Testis (tissue), 2 donors: ENCODE measurements around the gene NKAP.

ENCODE experiments used
- POLR2A ChIP-seq: fragments of 450-650 bp; IDR thresholded peaks from one replicate; pipeline ENCODE4 v1.6.1; 2017; ENCODE audit warnings: antibody characterized with exemption, mild to moderate bottlenecking, moderate library complexity
- TF ChIP-seq, protein P1 (sequence below), 3 experiments: fragments of 450-650 bp in 2 of 3; fragments of 200-600 bp in 1 of 3; sonication (generic) in 1 of 3; IDR thresholded peaks; one replicate each; pipeline ENCODE4 v1.5.1; 2016 to 2019; ENCODE audit warnings: antibody characterized with exemption in 3 of 3, mild to moderate bottlenecking in 2 of 3, moderate library complexity in 1 of 3

DNA sequence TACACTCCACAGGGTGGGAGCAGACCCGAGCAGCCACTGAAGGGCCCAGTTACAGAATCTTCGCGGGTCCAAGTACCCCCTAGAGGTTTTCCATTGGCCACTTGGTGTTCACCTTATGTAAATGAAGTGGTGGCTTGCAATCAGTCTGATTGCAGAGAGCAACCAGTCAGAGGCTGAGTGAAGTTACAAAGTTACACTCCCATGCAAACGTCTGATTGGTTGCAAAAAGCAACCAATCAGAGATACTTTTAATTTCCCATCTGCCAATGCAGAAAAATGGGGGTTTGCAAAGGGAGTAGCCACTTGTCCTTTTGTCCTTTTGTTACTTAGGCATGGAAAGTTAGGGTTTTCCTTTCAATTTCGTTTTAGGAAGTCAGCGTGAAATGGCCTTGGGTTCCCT, 27.0 kb upstream of the NKAP start:
- TF ChIP-seq, protein P1, sequence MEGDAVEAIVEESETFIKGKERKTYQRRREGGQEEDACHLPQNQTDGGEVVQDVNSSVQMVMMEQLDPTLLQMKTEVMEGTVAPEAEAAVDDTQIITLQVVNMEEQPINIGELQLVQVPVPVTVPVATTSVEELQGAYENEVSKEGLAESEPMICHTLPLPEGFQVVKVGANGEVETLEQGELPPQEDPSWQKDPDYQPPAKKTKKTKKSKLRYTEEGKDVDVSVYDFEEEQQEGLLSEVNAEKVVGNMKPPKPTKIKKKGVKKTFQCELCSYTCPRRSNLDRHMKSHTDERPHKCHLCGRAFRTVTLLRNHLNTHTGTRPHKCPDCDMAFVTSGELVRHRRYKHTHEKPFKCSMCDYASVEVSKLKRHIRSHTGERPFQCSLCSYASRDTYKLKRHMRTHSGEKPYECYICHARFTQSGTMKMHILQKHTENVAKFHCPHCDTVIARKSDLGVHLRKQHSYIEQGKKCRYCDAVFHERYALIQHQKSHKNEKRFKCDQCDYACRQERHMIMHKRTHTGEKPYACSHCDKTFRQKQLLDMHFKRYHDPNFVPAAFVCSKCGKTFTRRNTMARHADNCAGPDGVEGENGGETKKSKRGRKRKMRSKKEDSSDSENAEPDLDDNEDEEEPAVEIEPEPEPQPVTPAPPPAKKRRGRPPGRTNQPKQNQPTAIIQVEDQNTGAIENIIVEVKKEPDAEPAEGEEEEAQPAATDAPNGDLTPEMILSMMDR (IDR thresholded peaks at IDR 0.05): no peak
- no peak for TF ChIP-seq POLR2A
